PC-9 (cell line): ENCODE results near the gene PSMD11.

ENCODE experiments used
- CTCF ChIP-seq: fragments of 200-600 bp; sonication (generic); conservative IDR thresholded peaks from 2 replicates; pipeline ENCODE4 v1.6.1; 2017; ENCODE audit warnings: mixed run types, antibody characterized with exemption, mild to moderate bottlenecking, moderate library complexity
- EZH2 ChIP-seq: fragments of 200-600 bp; sonication (generic); IDR thresholded peaks from 2 replicates; pipeline ENCODE4 v1.8.0; 2017; ENCODE audit warnings: antibody characterized with exemption, low read depth

- TF ChIP-seq CTCF (no peak), EZH2 (no peak)
These were observed 58.4 kb downstream of the PSMD11 start for GRCh38 chr17:32502710-32503109.
